Measurements from ENCODE around the gene GPBAR1.

Gene GPBAR1

GRCh38 chr2:218245214-218245613 lies 15.6 kb upstream of the GPBAR1 start:
- no peak for DNase-seq

GRCh38 chr2:218249691-218250090 lies 11.1 kb upstream of the GPBAR1 start:
- DNase-seq = no peak

GRCh38 chr2:218252509-218253231 lies 8.1 kb upstream of the GPBAR1 start:
- no peak for DNase-seq

- DNase-seq = no peak
Measured at GRCh38 chr2:218253232-218253625, 7.6 kb upstream of the GPBAR1 start.

GRCh38 chr2:218255446-218255845 lies 5.4 kb upstream of the GPBAR1 start:
- DNase-seq = no peak

GRCh38 chr2:218256612-218257350 lies 4.0 kb upstream of the GPBAR1 start:
- no peak for DNase-seq

- no peak for DNase-seq
Measured at GRCh38 chr2:218257390-218257981, 3.3 kb upstream of the GPBAR1 start.

- DNase-seq = no peak
Measured at GRCh38 chr2:218259099-218259961, 1.5 kb upstream of the GPBAR1 start.

GRCh38 chr2:218260166-218260565 lies 649 bp upstream of the GPBAR1 start:
- DNase-seq = no peak

GRCh38 chr2:218261423-218262236 lies 815 bp downstream of the GPBAR1 start:
- DNase-seq = no peak

GRCh38 chr2:218262237-218262600 lies 1.4 kb downstream of the GPBAR1 start:
- DNase-seq = no peak

- no peak for DNase-seq
Measured at GRCh38 chr2:218262631-218263586, 2.1 kb downstream of the GPBAR1 start.

- no peak for DNase-seq
Measured at GRCh38 chr2:218263817-218264641, 3.2 kb downstream of the GPBAR1 start.

- no peak for DNase-seq
Measured at GRCh38 chr2:218264773-218265561, 4.2 kb downstream of the GPBAR1 start.

- no peak for DNase-seq
Measured at GRCh38 chr2:218265626-218266025, 4.8 kb downstream of the GPBAR1 start.

- no peak for DNase-seq
Measured at GRCh38 chr2:218266316-218266979, 5.6 kb downstream of the GPBAR1 start.

GRCh38 chr2:218267259-218267658 lies 6.4 kb downstream of the GPBAR1 start:
- no peak for DNase-seq

- DNase-seq = peak; percentile 96 to 99
Measured at GRCh38 chr2:218269900-218270720, 9.3 kb downstream of the GPBAR1 start, which contains the start of the genes AAMP and PNKD. AAMP (minus strand) TSS chr2:218270137; CDS start chr2:218270086, 51 bp downstream. PNKD (plus strand) TSS chr2:218270519; CDS start chr2:218270536, 17 bp downstream.
